Right lobe of liver (tissue), 4 donors: Measurements from ENCODE around the gene OR4E2.

Experiments used
- CTCF ChIP-seq, 4 donors: fragments of 200-600 bp in 3 of 4; fragments of 450-650 bp in 1 of 4; IDR thresholded peaks; one replicate each; pipeline versions ENCODE4 v1.5.1 to v1.8.0; 2016 to 2022; ENCODE audit warnings: antibody characterized with exemption in 4 of 4, mild to moderate bottlenecking in 2 of 4
- POLR2A ChIP-seq: fragments of 450-650 bp; IDR thresholded peaks from one replicate; pipeline ENCODE4 v1.6.1; 2017; ENCODE audit warnings: antibody characterized with exemption, mild to moderate bottlenecking
- donor health status: DM: no; HTN: no; CAD: no.
- donor health status: DM: no; HTN: no; CAD: no.
- donor health status: DM: no; HTN: yes; CAD: no.

- TF ChIP-seq CTCF (IDR thresholded peaks at IDR 0.05) (no peak), POLR2A (no peak)
Observed at GRCh38 chr14:21673718-21674117, 20.1 kb downstream of the OR4E2 start, which contains the start of gene OR4E1.
